ENCODE results near the gene KANSL1.

- TF ChIP-seq CTCF (IDR thresholded peaks at IDR 0.05) (no peak), EZH2 (IDR thresholded peaks at IDR 0.05; ENCODE audit: borderline replicate concordance, insufficient read depth, low read depth, low read length, poor library complexity, severe bottlenecking) (no peak)
Observed at GRCh38 chr17:46059486-46059885, 133.7 kb downstream of the KANSL1 start.
